SK-N-SH (cell line): ENCODE data around the gene MTUS2.

Experiments
- POLR2AphosphoS5 ChIP-seq: IDR thresholded peaks from 2 replicates; pipeline ENCODE4 v1.6.1; 2012; ENCODE audit warnings: low read depth, low read length
- TF ChIP-seq, protein P1 (sequence below): fragments of 200-600 bp; sonication (generic); IDR thresholded peaks from 2 replicates; pipeline ENCODE4 v1.6.1; 2017; ENCODE audit warnings: antibody characterized with exemption, mild to moderate bottlenecking, moderate library complexity

DNA sequence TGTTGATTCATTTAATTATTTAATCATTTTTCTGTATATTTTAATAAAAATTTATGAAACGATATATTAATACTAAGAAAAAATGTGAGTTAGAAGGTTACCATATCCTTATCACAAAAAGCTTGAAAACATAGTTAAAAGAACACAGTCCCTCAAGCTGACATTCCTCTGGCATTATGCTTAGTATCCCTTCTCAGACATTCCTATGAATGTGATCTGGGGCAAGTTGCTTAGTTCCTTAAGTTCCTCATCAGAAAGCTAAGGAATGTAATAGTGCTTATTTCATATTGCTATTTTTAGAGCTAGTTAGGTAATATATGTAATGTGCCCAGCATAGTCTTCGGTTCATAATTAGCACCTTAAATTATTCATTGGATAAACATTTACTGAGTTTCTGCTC is 122.8 kb downstream of the MTUS2 start:
- TF ChIP-seq POLR2AphosphoS5 = no peak
- TF ChIP-seq, protein P1, sequence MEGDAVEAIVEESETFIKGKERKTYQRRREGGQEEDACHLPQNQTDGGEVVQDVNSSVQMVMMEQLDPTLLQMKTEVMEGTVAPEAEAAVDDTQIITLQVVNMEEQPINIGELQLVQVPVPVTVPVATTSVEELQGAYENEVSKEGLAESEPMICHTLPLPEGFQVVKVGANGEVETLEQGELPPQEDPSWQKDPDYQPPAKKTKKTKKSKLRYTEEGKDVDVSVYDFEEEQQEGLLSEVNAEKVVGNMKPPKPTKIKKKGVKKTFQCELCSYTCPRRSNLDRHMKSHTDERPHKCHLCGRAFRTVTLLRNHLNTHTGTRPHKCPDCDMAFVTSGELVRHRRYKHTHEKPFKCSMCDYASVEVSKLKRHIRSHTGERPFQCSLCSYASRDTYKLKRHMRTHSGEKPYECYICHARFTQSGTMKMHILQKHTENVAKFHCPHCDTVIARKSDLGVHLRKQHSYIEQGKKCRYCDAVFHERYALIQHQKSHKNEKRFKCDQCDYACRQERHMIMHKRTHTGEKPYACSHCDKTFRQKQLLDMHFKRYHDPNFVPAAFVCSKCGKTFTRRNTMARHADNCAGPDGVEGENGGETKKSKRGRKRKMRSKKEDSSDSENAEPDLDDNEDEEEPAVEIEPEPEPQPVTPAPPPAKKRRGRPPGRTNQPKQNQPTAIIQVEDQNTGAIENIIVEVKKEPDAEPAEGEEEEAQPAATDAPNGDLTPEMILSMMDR = no peak
